Measurements from ENCODE around the gene PPP1R12C. TPM values are rescaled to one million over a fixed set of nuclear protein-coding genes. Genes with fewer than 3 reads are reported as not detected.
A peak's percentile ranks its signal among the peaks of the same experiment; 100 is the strongest.
"Not testable (repeated sequence)": the region's sequence is repeated elsewhere in the genome, so short reads cannot be mapped to it uniquely, and the experiment has no call there.

The PPP1R12C gene
- 73.2 TPM for polyA plus RNA-seq (2012; ENCODE audit: insufficient read depth, insufficient read length)

GRCh38 chr19:55116859-55117662 lies at the start of gene PPP1R12C:
Gene PPP1R12C, minus strand, starts transcription at chr19:55117637. Its CDS starts 94 bp downstream, at chr19:55117543.
- H3K4me3 ChIP-seq (ENCODE audit: low read length), result peak within 1 kb of the TSS; percentile 94
- no peak for DNase-seq (ENCODE audit: low read depth, low spot score)

DNA sequence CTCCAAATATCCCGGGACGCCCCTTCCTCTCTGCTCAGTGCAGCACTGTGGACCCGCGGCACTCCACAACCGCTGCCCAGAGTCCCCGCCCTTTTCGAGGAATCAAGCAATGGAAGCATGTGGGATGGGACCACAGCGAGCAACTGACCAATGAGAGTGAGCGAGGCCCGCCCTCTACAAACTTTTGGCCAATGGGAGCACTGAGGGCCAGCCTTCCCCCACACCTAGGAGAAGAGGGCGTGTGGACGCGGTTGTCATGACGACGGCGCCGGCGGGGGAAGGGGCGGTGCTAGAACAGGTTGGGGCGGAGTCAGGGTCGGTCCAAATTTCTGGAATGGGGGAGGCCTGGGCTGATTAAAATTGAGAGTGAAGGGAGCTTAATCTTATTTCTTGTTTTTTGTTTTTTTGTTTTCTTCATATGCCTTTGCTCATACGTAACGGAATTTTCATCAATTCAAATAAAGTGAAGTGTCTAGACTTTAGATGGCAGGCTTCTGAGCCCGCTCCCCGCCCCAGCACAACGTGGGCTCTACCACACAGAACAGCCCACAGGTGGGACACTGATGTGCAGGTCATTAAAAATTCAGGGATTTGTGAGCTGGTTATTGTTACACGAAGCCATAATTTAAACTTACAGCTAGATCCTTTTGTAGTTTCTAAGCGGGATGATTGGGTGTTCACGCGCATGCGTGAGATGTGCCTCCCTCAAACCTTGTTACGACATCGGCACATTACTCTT lies 49.3 kb upstream of the PPP1R12C start, which contains the start of gene DNAAF3:
Gene DNAAF3 (minus strand): TSS at position 84 of the 739 bp plus-strand sequence. CDS start 200 bp downstream, outside the sequence.
- peak; percentile 97 for DNase-seq (ENCODE audit: low read depth, low spot score)
- peak within 1 kb of the TSS; percentile 61 for H3K4me3 ChIP-seq (ENCODE audit: low read length)

DNA sequence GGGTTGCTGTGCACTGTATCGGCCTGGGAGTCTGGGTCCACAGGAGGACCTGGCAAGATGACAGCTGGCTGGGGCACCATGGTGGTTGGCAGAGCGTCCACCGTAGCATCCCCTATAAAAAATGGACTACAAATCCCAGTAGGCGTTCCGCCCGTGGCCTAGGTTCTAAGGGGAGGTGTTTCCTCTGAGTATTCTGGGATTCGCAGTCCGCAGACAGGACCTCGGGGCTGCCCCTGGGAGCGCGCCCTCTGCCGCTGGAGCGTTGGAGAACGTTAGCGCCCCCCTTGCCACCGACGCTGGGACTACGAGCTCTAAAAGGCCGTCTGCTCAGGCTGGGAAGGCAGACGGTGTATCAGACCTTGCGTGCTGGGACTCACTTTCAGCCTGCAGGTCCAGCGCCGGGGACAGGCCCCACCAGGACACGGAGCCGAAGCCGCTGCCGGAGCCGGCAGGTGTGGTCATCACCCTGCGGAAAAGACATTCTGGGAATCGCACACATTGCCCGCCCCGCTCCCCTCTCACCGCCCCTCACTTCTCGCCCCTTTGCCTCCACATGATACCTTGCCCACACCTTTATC lies 48.6 kb upstream of the PPP1R12C start:
- no peak for DNase-seq (ENCODE audit: low read depth, low spot score)
- peak overlapping the region; percentile 61 for H3K4me3 ChIP-seq (ENCODE audit: low read length)

GRCh38 chr19:55161571-55162322 lies 44.3 kb upstream of the PPP1R12C start:
- H3K4me3 ChIP-seq (ENCODE audit: low read length), result no peak overlapping the region
- no peak for DNase-seq (ENCODE audit: low read depth, low spot score)

GRCh38 chr19:55160986-55161365 lies 43.5 kb upstream of the PPP1R12C start:
- DNase-seq (ENCODE audit: low read depth, low spot score), result no peak
- H3K4me3 ChIP-seq (ENCODE audit: low read length), result no peak overlapping the region

GRCh38 chr19:55160128-55160985 lies 42.9 kb upstream of the PPP1R12C start:
- DNase-seq (ENCODE audit: low read depth, low spot score), result peak; percentile 82
- no peak overlapping the region for H3K4me3 ChIP-seq (ENCODE audit: low read length)

GRCh38 chr19:55158848-55159749 lies 41.7 kb upstream of the PPP1R12C start:
- no peak for DNase-seq (ENCODE audit: low read depth, low spot score)
- no peak overlapping the region for H3K4me3 ChIP-seq (ENCODE audit: low read length)

GRCh38 chr19:55158423-55158822 lies 41.0 kb upstream of the PPP1R12C start:
- no peak overlapping the region for H3K4me3 ChIP-seq (ENCODE audit: low read length)
- no peak for DNase-seq (ENCODE audit: low read depth, low spot score)

DNA sequence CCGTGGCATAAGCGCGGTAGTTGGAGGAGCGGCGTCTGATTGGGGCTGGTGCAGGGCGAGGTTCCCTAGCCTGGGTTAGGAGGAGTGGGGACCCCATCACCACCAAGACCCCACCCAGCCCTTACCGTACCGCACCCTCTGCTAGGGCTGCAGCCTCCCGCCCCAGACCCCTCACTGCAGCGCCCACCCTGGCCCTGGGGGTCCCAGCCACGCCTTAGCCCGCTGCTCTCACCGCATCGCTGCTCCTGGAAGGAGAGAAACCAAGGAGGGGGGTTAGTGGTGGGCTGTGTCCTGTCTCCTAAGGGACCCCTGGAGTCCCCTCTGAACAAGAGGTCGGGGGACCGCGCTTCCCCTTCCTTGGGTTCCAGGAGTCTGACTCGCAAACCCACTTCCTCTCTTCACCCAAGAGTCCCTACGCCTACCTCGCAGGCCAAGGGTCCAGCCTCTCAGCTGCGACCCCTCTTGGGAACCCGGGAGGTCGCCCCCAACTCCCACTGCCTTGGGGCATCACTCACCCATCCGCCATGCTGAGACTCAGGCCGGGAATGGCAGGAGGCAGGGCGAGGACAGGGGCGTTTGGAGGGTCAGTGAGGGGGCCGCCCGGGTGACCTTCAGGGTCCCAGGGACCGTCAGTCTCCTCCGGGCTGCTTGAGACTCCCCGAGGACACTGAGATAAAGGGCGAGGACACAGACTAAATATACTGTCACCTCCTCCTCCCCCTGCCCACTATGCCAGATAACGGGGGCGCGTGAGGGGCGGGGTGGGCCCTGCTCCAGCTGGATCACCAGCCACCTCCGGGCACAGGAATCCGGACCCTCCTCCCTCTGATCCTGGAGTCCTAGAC lies 39.8 kb upstream of the PPP1R12C start, which contains the start of gene TNNI3:
Gene TNNI3 (minus strand): TSS at position 669 of the 845 bp plus-strand sequence. CDS start 143 bp downstream, at position 526.
- no peak for DNase-seq (ENCODE audit: low read depth, low spot score)
- no peak within 1 kb of the TSS for H3K4me3 ChIP-seq (ENCODE audit: low read length)

DNA sequence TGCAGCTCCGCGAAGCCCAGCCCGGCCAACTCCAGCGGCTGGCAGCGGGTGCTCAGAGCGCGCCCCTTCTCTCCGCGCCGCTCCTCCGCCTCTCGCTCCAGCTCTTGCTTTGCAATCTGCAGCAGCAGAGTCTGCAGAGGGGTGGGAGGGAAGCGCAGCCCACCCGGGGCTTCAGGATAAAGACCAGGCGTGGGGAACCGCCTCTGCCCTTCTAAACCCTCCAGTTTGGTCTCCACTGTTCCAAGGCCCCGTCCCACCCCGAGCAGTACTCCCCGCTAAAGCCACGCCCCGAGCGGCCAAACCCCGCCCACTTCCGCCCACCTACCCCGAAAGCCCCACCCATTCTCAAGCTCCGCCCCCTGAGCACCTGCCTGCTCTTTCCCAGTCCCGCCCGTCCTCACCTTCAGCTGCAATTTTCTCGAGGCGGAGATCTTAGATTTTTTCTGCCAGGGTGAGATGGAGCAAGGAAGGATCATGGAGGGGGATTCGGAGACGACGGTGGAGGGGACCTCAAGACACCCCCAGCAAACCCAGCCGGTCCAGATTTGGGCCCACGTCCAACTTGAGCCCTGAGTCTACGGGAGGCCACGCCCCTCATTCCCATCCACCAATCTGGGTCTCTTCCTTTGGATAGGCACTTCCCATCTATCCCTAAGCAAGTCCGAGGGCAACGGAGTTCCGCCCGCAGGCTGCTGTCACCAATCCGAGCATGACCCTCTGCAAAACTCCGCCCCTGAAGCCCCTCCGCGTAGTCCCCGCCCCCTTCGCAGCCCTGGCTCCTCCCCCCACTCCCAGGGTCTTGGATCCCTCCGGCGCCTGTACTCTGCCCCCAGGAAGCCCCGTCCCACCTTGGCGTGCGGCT lies 39.0 kb upstream of the PPP1R12C start:
- H3K4me3 ChIP-seq (ENCODE audit: low read length), result no peak overlapping the region
- no peak for DNase-seq (ENCODE audit: low read depth, low spot score)

GRCh38 chr19:55155784-55156183 lies 38.3 kb upstream of the PPP1R12C start:
- DNase-seq (ENCODE audit: low read depth, low spot score); H3K4me3 ChIP-seq (ENCODE audit: low read length): not testable (repeated sequence)

GRCh38 chr19:55153652-55154264 lies 36.3 kb upstream of the PPP1R12C start:
- peak; percentile 74 for DNase-seq (ENCODE audit: low read depth, low spot score)
- H3K4me3 ChIP-seq (ENCODE audit: low read length), result no peak overlapping the region

DNA sequence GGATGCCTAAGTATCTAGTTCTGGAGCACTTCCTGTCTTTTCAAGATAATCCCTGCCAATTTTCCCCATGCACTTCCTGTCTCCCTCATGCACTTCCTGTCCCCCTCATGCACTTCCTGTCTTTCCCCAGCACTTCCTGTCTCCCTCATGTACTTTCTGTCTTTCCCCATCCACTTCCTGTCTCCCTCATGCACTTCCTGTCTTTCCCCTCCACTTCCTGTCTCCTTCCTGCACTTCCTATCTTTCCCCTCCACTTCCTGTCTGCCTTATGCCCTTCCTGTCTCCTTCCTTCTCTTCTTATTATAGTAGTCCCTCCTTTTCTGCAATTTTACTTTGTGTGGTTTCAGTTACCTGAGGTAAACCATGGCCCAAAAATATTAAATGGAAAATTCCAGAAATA lies 34.6 kb upstream of the PPP1R12C start:
- no peak overlapping the region for H3K4me3 ChIP-seq (ENCODE audit: low read length)
- DNase-seq (ENCODE audit: low read depth, low spot score), result peak; percentile 61

- DNase-seq (ENCODE audit: low read depth, low spot score), result no peak
- H3K4me3 ChIP-seq (ENCODE audit: low read length), result no peak within 1 kb of the TSS
Observed at GRCh38 chr19:55149078-55150003, 31.9 kb upstream of the PPP1R12C start, which contains the start of gene TNNT1. Gene TNNT1, minus strand, starts transcription at chr19:55149206. Its CDS starts 2,049 bp downstream, at chr19:55147157.
